ENCODE results near the gene IDH1.

DNA sequence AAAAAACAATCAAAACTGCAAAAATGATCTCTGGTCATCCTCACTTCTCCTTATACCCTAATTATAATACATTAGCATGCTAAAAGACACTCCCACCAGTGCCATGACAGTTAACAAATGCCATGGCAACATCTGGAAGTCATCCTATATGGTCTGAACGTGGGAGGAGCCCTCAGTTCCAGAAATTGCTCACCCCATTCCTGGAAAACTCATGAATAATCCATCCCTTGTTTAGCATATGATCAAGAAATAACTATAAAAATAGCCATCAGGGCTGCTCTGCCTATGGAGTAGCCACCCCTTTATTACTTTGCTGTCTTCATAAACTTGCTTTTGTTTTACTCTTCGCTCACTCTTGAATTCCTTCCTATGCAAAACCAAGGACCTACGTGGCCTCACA lies 59.3 kb downstream of the IDH1 start:
- no peak for TF ChIP-seq SIN3A (IDR thresholded peaks at IDR 0.05; ENCODE audit: borderline replicate concordance, insufficient read depth, low read length)
- no peak for TF ChIP-seq POLR2AphosphoS5 (IDR thresholded peaks at IDR 0.05; ENCODE audit: low read depth, low read length)
- TF ChIP-seq, protein P1, sequence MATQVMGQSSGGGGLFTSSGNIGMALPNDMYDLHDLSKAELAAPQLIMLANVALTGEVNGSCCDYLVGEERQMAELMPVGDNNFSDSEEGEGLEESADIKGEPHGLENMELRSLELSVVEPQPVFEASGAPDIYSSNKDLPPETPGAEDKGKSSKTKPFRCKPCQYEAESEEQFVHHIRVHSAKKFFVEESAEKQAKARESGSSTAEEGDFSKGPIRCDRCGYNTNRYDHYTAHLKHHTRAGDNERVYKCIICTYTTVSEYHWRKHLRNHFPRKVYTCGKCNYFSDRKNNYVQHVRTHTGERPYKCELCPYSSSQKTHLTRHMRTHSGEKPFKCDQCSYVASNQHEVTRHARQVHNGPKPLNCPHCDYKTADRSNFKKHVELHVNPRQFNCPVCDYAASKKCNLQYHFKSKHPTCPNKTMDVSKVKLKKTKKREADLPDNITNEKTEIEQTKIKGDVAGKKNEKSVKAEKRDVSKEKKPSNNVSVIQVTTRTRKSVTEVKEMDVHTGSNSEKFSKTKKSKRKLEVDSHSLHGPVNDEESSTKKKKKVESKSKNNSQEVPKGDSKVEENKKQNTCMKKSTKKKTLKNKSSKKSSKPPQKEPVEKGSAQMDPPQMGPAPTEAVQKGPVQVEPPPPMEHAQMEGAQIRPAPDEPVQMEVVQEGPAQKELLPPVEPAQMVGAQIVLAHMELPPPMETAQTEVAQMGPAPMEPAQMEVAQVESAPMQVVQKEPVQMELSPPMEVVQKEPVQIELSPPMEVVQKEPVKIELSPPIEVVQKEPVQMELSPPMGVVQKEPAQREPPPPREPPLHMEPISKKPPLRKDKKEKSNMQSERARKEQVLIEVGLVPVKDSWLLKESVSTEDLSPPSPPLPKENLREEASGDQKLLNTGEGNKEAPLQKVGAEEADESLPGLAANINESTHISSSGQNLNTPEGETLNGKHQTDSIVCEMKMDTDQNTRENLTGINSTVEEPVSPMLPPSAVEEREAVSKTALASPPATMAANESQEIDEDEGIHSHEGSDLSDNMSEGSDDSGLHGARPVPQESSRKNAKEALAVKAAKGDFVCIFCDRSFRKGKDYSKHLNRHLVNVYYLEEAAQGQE (IDR thresholded peaks at IDR 0.05; ENCODE audit: insufficient read depth in 1 of 2, low read depth in 2 of 2, low read length in 2 of 2): no peak
